Parathyroid adenoma (tissue), 2 donors: ENCODE data around the gene MERTK.
A peak's percentile ranks its signal among the peaks of the same experiment; 100 is the strongest.

Experiments
- H2AFZ ChIP-seq: fragments of 300-600 bp; sonication (generic); one replicate; pipeline ENCODE4 v1.7.0; 2017; ENCODE audit warnings: antibody characterized with exemption, mild to moderate bottlenecking
- H3K27ac ChIP-seq: fragments of 300-600 bp; sonication (generic); one replicate; pipeline ENCODE4 v1.7.0; 2017
- H3K27me3 ChIP-seq: fragments of 300-600 bp; sonication (generic); one replicate; pipeline ENCODE4 v1.7.0; 2017; ENCODE audit warnings: low read length; ENCODE audit not compliant: control insufficient read depth, insufficient read depth
- H3K36me3 ChIP-seq: fragments of 300-600 bp; sonication (generic); one replicate; pipeline ENCODE4 v1.7.0; 2017; ENCODE audit warnings: low read length; ENCODE audit not compliant: control insufficient read depth, insufficient read depth
- H3K4me1 ChIP-seq: fragments of 300-600 bp; sonication (generic); one replicate; pipeline ENCODE4 v1.7.0; 2017; ENCODE audit warnings: control low read depth
- H3K4me2 ChIP-seq: fragments of 300-600 bp; sonication (generic); one replicate; pipeline ENCODE4 v1.7.0; 2017; ENCODE audit warnings: low read length
- H3K4me3 ChIP-seq: fragments of 300-600 bp; sonication (generic); one replicate; pipeline ENCODE4 v1.7.0; 2017; ENCODE audit warnings: low read depth, low read length
- H3K79me2 ChIP-seq: fragments of 300-600 bp; sonication (generic); one replicate; pipeline ENCODE4 v1.7.0; 2017; ENCODE audit warnings: control low read depth
- H3K9ac ChIP-seq: fragments of 300-600 bp; sonication (generic); one replicate; pipeline ENCODE4 v1.7.0; 2017; ENCODE audit warnings: mild to moderate bottlenecking
- H3K9me3 ChIP-seq: fragments of 300-600 bp; sonication (generic); one replicate; pipeline ENCODE4 v1.7.0; 2017; ENCODE audit warnings: low read length; ENCODE audit not compliant: control insufficient read depth
- CTCF ChIP-seq: fragments of 300-600 bp; sonication (generic); IDR thresholded peaks from one replicate; pipeline ENCODE4 v1.7.0; 2017; ENCODE audit warnings: antibody characterized with exemption, mild to moderate bottlenecking
- donor health status: primary hyperparathyroidism.

The MERTK gene

GRCh38 chr2:111966241-111966640 is 67.8 kb downstream of the MERTK start:
- Histone ChIP-seq H3K36me3 (no peaks in the 10 kb centered on the region), H3K27me3 (no peaks in the 10 kb centered on the region), H3K9ac (no peak overlapping the region), H3K4me3 (no peak overlapping the region), H3K79me2 (no peaks in the 10 kb centered on the region), H3K27ac (no peak overlapping the region), H3K4me2 (no peak overlapping the region), H3K4me1 (no peaks in the 10 kb centered on the region), H2AFZ (no peak overlapping the region), H3K9me3 (no peaks in the 10 kb centered on the region)
- no peak for TF ChIP-seq CTCF

DNA sequence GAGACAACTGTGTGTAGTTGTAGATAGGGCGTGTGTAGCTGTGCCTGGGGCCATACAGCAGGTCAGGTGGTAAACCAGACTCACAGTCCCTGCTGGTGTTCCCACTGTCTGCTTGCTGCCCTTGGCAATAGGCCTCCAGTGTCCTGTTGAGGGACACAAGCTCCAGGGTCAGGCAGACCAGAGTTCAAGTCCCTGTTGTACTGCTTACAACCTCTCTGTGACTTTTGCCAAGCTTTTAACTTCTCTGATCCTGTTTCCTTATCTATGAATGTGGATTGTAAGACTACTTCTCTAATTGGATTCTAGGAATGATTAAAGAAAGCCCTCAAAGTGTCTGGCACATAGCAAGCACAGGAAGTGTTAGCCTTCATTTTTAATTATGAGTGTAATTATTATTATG is 68.6 kb downstream of the MERTK start:
- Histone ChIP-seq H3K4me2 (no peak overlapping the region), H3K27me3 (no peaks in the 10 kb centered on the region), H2AFZ (no peak overlapping the region), H3K27ac (no peak overlapping the region), H3K4me1 (no peaks in the 10 kb centered on the region), H3K4me3 (no peak overlapping the region), H3K9me3 (no peaks in the 10 kb centered on the region), H3K9ac (no peak overlapping the region), H3K79me2 (no peaks in the 10 kb centered on the region), H3K36me3 (no peaks in the 10 kb centered on the region)
- TF ChIP-seq CTCF: no peak

- no peak overlapping the region for H2AFZ ChIP-seq
- H3K9ac ChIP-seq: no peak overlapping the region
- no peak overlapping the region for H3K4me3 ChIP-seq
- no peaks in the 10 kb centered on the region for H3K27me3 ChIP-seq
- H3K27ac ChIP-seq: no peak overlapping the region
- no peaks in the 10 kb centered on the region for H3K79me2 ChIP-seq
- no peak overlapping the region for H3K4me2 ChIP-seq
- TF ChIP-seq CTCF: no peak
- H3K9me3 ChIP-seq: no peaks in the 10 kb centered on the region
- H3K4me1 ChIP-seq: peaks cover 9% of the 10 kb centered on the region
- H3K36me3 ChIP-seq: no peaks in the 10 kb centered on the region
Measured at GRCh38 chr2:111970453-111970852, 72.0 kb downstream of the MERTK start.

- Histone ChIP-seq H3K36me3 (no peaks in the 10 kb centered on the region), H2AFZ (peak overlapping the region; percentile 4), H3K9ac (no peak overlapping the region), H3K27ac (peak overlapping the region; percentile 6), H3K4me3 (no peak overlapping the region), H3K4me2 (no peak overlapping the region), H3K4me1 (peaks cover 9% of the 10 kb centered on the region), H3K27me3 (no peaks in the 10 kb centered on the region), H3K9me3 (no peaks in the 10 kb centered on the region), H3K79me2 (no peaks in the 10 kb centered on the region)
- TF ChIP-seq CTCF: no peak
Measured at GRCh38 chr2:111972955-111973565, 74.7 kb downstream of the MERTK start.

DNA sequence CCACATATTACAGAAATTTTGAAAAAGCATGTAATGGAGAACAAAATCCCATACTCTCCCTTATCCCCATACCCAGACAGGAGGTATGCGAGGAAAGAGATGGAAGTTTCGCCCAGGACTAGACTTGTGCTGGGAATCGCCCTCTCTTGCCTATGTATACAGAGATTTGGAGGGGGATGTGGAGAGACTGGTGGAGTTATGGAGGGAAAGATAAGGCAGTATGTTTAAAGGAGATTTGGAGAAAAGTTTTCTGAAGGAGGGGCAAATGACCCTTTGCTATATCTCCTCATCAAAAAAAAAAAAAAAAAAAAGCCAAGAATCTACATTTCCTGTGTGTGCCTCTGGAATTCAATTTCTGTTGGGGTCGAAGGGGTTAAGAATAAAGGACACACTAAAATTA is 75.3 kb downstream of the MERTK start:
- no peak overlapping the region for H3K4me2 ChIP-seq
- H2AFZ ChIP-seq: peak overlapping the region; percentile 4
- no peaks in the 10 kb centered on the region for H3K9me3 ChIP-seq
- no peaks in the 10 kb centered on the region for H3K27me3 ChIP-seq
- no peaks in the 10 kb centered on the region for H3K36me3 ChIP-seq
- no peak for TF ChIP-seq CTCF
- peak overlapping the region; percentile 6 for H3K27ac ChIP-seq
- H3K4me3 ChIP-seq: no peak overlapping the region
- H3K9ac ChIP-seq: no peak overlapping the region
- H3K79me2 ChIP-seq: no peaks in the 10 kb centered on the region
- peaks cover 9% of the 10 kb centered on the region for H3K4me1 ChIP-seq
